GM12891 (cell line): ENCODE measurements around the gene LDB1.

Source experiments
- PAX5 ChIP-seq: IDR thresholded peaks from 2 replicates; pipeline ENCODE4 v1.6.1; 2011; ENCODE audit warnings: low read length, moderate library complexity, mild to moderate bottlenecking; ENCODE audit not compliant: insufficient read depth, severe bottlenecking
- POLR2A ChIP-seq: IDR thresholded peaks from 2 replicates; pipeline ENCODE4 v1.6.1; 2011; ENCODE audit warnings: low read depth, low read length, control low read depth
- POLR2AphosphoS5 ChIP-seq: IDR thresholded peaks from 2 replicates; pipeline ENCODE4 v1.6.1; 2011; ENCODE audit warnings: low read depth, low read length, control low read depth
- SPI1 ChIP-seq: IDR thresholded peaks from 2 replicates; pipeline ENCODE4 v1.6.1; 2011; ENCODE audit warnings: low read depth, low read length, control low read depth
- TAF1 ChIP-seq: IDR thresholded peaks from 2 replicates; pipeline ENCODE4 v1.6.1; 2011; ENCODE audit warnings: low read depth, low read length, control low read depth

DNA sequence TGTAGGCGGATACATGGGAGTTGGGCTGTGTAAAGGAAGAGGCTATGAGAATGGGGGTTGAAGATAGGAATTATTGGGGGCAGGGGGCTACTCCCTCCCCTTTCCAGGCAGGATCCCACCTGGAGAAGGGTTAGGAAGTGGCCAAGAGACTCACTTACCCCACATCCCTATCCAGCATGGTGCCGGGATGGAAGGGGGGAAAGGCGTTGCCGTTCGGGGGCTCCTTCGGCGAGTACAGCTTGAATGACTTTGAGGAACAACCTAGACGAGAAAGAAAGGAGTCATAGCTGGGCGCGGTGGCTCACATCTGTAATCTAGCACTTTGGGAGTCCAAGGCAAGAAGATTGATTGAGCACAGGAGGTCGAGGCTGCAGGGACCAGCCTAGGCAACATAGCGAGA is 8.9 kb downstream of the LDB1 start:
- TF ChIP-seq POLR2A, result no peak
- no peak for TF ChIP-seq POLR2AphosphoS5
- TF ChIP-seq SPI1, result no peak
- no peak for TF ChIP-seq TAF1
- no peak for TF ChIP-seq PAX5
